C4-2B (cell line): ENCODE results near the gene SEMA3F.

Source experiments
- ZFX ChIP-seq: fragments of 450-650 bp; IDR thresholded peaks from 2 replicates; pipeline ENCODE4 v1.6.1; 2017
- TF ChIP-seq, protein P1 (sequence below): fragments of 450-650 bp; conservative IDR thresholded peaks from 2 replicates; pipeline ENCODE4 v1.5.1; 2017; ENCODE audit warnings: mild to moderate bottlenecking

DNA sequence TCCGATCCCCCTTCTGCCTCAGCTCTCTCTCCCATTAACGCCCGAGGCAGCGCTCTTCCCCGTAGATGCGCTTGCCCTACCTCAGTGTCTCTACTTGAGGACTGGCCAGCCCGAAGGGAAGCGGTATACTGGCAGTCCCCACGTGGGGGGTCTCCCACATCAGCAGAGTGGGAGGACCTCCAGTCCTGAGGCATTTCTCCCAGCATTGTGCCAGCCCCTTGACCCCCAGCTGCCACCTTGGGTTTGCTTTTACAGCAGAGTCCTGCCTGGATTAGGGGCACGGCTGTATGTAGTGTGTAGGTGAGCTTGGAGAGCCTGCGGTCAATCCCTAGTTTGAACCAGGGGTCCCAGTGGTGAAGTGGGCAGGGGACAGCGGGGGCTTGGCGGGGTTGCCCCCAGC lies 767 bp downstream of the SEMA3F start:
- TF ChIP-seq, protein P1, sequence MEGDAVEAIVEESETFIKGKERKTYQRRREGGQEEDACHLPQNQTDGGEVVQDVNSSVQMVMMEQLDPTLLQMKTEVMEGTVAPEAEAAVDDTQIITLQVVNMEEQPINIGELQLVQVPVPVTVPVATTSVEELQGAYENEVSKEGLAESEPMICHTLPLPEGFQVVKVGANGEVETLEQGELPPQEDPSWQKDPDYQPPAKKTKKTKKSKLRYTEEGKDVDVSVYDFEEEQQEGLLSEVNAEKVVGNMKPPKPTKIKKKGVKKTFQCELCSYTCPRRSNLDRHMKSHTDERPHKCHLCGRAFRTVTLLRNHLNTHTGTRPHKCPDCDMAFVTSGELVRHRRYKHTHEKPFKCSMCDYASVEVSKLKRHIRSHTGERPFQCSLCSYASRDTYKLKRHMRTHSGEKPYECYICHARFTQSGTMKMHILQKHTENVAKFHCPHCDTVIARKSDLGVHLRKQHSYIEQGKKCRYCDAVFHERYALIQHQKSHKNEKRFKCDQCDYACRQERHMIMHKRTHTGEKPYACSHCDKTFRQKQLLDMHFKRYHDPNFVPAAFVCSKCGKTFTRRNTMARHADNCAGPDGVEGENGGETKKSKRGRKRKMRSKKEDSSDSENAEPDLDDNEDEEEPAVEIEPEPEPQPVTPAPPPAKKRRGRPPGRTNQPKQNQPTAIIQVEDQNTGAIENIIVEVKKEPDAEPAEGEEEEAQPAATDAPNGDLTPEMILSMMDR, result no peak
- no peak for TF ChIP-seq ZFX
